Right lobe of liver (tissue), 4 donors: ENCODE data around the gene MS4A2.

Experiments
- POLR2A ChIP-seq: fragments of 450-650 bp; IDR thresholded peaks from one replicate; pipeline ENCODE4 v1.6.1; 2017; ENCODE audit warnings: antibody characterized with exemption, mild to moderate bottlenecking
- TF ChIP-seq, protein P1 (sequence below), 4 donors: fragments of 200-600 bp in 3 of 4; fragments of 450-650 bp in 1 of 4; IDR thresholded peaks; one replicate each; pipeline versions ENCODE4 v1.5.1 to v1.8.0; 2016 to 2022; ENCODE audit warnings: antibody characterized with exemption in 4 of 4, mild to moderate bottlenecking in 2 of 4
- donor health status: DM: no; HTN: no; CAD: no.
- donor health status: DM: no; HTN: no; CAD: no.
- donor health status: DM: no; HTN: yes; CAD: no.

DNA sequence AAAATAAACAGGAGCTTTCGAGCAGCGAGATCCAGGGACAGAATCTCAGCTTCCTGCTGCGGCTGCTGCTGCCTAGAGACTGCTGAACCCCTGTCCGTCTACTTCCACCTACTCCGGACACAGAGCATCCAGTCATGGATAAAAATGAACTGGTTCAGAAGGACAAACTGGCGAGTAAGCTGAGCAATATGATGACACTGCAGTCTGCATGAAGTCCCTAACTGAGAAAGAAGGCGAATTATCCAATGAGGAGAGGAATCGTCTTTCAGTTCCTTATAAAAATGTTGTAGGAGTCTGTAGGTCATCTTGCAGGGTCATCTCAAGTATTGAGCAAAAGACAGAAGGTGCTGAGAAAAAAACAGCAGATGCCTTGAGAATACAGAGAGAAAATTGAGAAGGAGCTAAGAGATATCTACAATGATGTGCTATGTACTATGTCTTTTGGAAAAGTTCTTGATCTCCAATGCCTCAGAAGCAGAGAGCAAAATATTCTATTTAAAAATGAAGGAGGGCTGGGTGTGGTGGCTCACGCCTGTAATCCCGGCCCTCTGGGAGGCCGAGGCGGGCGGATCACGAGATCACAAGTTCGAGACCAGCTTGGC lies 11.1 kb upstream of the MS4A2 start:
- TF ChIP-seq, protein P1, sequence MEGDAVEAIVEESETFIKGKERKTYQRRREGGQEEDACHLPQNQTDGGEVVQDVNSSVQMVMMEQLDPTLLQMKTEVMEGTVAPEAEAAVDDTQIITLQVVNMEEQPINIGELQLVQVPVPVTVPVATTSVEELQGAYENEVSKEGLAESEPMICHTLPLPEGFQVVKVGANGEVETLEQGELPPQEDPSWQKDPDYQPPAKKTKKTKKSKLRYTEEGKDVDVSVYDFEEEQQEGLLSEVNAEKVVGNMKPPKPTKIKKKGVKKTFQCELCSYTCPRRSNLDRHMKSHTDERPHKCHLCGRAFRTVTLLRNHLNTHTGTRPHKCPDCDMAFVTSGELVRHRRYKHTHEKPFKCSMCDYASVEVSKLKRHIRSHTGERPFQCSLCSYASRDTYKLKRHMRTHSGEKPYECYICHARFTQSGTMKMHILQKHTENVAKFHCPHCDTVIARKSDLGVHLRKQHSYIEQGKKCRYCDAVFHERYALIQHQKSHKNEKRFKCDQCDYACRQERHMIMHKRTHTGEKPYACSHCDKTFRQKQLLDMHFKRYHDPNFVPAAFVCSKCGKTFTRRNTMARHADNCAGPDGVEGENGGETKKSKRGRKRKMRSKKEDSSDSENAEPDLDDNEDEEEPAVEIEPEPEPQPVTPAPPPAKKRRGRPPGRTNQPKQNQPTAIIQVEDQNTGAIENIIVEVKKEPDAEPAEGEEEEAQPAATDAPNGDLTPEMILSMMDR (IDR thresholded peaks at IDR 0.05), result no peak
- no peak for TF ChIP-seq POLR2A
